K562 (cell line): ENCODE measurements around the gene FXYD3. TPM values are rescaled to one million over a fixed set of nuclear protein-coding genes. Genes with fewer than 3 reads are reported as not detected.

ENCODE experiments used
- ARNT ChIP-seq, 2 experiments: fragments of 450-650 bp; IDR thresholded peaks; 2 replicates each; pipeline ENCODE4 v1.6.1; 2016; ENCODE audit warnings: mild to moderate bottlenecking in 1 of 2
- FOXK1 ChIP-seq: sonication (generic); formaldehyde crosslinking; IDR thresholded peaks from 2 replicates; pipeline ENCODE4 v1.8.0; 2022; ENCODE audit warnings: missing genetic modification reagents, mild to moderate bottlenecking, borderline replicate concordance
- NR2C1 ChIP-seq, 2 experiments: fragments of 450-650 bp; IDR thresholded peaks; 2 replicates each; pipeline ENCODE4 v1.6.1; 2017; ENCODE audit warnings: mild to moderate bottlenecking in 2 of 2, antibody characterized with exemption in 1 of 2, inconsistent platforms in 1 of 2, missing compliant biosample characterization in 1 of 2, missing genetic modification characterization in 1 of 2
- ZNF232 ChIP-seq: sonication (generic); formaldehyde crosslinking; IDR thresholded peaks from 2 replicates; pipeline ENCODE4 v1.8.0; 2022; ENCODE audit warnings: mild to moderate bottlenecking, missing genetic modification reagents
- ZNF24 ChIP-seq: fragments of 450-650 bp; IDR thresholded peaks from 2 replicates; pipeline ENCODE4 v1.6.1; 2016
- ZNF77 ChIP-seq: fragments of 250-450 bp; sonication (Bioruptor Pico); IDR thresholded peaks from 2 replicates; pipeline ENCODE4 v1.5.0; 2020
- polyA plus RNA-seq, 8 experiments: library from polyadenylated mRNA; depleted of rRNA in 4 of 8; stranded (reverse) in 5 of 8; unstranded in 3 of 8; fragments of >200 nt; fragmentation: Nextera tagmentation in 2 of 8; fragmentation: Illumina TruSeq in 1 of 8; extraction: Ambion mirVana in 2 of 8; extraction: Trizol in 1 of 8; gene quantifications; 2 replicates each; pipeline versions ENCODE4 v1.2.1 to v1.2.3, GENCODE V29; 2011 to 2014; ENCODE audit warnings: inconsistent platforms in 1 of 8, missing spikeins in 1 of 8
- total RNA-seq, 7 experiments: library from RNA; depleted of rRNA in 6 of 7; stranded (reverse); fragments of >200 nt in 6 of 7; fragmentation: Illumina TruSeq in 2 of 7; extraction: Trizol in 2 of 7; gene quantifications; 2 replicates each; pipeline versions ENCODE4 v1.2.1 to v1.2.3, GENCODE V29; 2011 to 2021; ENCODE audit warnings: low replicate concordance in 1 of 7
- TF ChIP-seq, protein P1 (sequence below): sonication (generic); formaldehyde crosslinking; IDR thresholded peaks from 2 replicates; pipeline ENCODE4 v1.8.0; 2023; ENCODE audit warnings: missing genetic modification reagents, mild to moderate bottlenecking, borderline replicate concordance
- TF ChIP-seq, protein P2 (sequence below): fragments of 250-450 bp; sonication (Bioruptor Pico); IDR thresholded peaks from 2 replicates; pipeline ENCODE4 v1.4.0; 2020; ENCODE audit warnings: mild to moderate bottlenecking
- TF ChIP-seq, protein P3 (sequence below), 2 experiments: IDR thresholded peaks; 2 replicates each; pipeline ENCODE4 v1.6.1; 2011; ENCODE audit warnings: borderline replicate concordance in 1 of 2, control low read depth in 1 of 2, low read depth in 1 of 2, low read length in 1 of 2, mild to moderate bottlenecking in 1 of 2, mixed read lengths in 1 of 2, moderate library complexity in 1 of 2; ENCODE audit not compliant: insufficient read depth in 1 of 2, insufficient read length in 1 of 2, poor library complexity in 1 of 2, severe bottlenecking in 1 of 2; ENCODE audit errors: extremely low read depth in 1 of 2
- TF ChIP-seq, protein P4 (sequence below), 2 experiments: IDR thresholded peaks in 1 of 2; conservative IDR thresholded peaks in 1 of 2; 2 replicates each; pipeline ENCODE4 v1.6.1; 2016; ENCODE audit warnings: low read depth in 2 of 2, mild to moderate bottlenecking in 1 of 2, missing compliant biosample characterization in 1 of 2, missing genetic modification characterization in 1 of 2, moderate library complexity in 1 of 2
- TF ChIP-seq, protein P5 (sequence below): sonication (generic); formaldehyde crosslinking; IDR thresholded peaks from 2 replicates; pipeline ENCODE4 v1.8.0; 2022; ENCODE audit warnings: missing genetic modification reagents, mild to moderate bottlenecking, borderline replicate concordance

The FXYD3 gene
- total and polyA plus RNA-seq, 9 of the 15 experiments (the other 6 are each of a cell fraction or from before 2014, with no cell fraction given), result 0.24 TPM; not detected in 8

DNA sequence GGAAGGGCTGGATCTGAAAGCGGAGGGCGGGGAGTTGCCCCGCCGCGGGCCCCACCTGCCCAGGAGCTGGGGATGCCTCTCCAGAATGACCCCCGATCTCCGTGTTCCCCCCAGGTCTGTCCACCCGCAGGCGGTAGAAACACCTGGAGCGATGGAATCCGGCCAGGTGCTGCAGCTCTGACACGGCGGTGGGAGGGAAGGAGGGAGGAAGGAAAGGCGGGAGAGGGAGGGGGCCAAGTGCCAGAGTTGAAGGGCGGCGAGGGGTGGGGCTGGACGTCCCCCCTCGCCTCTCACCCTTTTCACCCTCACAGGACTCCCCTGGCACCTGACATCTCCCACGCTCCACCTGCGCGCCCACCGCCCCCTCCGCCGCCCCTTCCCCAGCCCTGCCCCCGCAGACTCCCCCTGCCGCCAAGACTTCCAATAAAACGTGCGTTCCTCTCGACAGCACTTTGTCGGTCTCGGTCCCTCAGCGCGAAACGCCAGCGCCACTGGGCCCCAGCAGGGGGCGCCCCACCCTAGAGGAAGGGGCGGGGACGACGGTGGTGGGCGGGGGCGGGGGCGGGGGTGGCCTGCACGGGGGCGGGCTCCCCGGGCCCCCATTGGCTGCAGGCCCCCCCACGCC, 27.1 kb downstream of the FXYD3 start (continued):
- TF ChIP-seq, protein P1, sequence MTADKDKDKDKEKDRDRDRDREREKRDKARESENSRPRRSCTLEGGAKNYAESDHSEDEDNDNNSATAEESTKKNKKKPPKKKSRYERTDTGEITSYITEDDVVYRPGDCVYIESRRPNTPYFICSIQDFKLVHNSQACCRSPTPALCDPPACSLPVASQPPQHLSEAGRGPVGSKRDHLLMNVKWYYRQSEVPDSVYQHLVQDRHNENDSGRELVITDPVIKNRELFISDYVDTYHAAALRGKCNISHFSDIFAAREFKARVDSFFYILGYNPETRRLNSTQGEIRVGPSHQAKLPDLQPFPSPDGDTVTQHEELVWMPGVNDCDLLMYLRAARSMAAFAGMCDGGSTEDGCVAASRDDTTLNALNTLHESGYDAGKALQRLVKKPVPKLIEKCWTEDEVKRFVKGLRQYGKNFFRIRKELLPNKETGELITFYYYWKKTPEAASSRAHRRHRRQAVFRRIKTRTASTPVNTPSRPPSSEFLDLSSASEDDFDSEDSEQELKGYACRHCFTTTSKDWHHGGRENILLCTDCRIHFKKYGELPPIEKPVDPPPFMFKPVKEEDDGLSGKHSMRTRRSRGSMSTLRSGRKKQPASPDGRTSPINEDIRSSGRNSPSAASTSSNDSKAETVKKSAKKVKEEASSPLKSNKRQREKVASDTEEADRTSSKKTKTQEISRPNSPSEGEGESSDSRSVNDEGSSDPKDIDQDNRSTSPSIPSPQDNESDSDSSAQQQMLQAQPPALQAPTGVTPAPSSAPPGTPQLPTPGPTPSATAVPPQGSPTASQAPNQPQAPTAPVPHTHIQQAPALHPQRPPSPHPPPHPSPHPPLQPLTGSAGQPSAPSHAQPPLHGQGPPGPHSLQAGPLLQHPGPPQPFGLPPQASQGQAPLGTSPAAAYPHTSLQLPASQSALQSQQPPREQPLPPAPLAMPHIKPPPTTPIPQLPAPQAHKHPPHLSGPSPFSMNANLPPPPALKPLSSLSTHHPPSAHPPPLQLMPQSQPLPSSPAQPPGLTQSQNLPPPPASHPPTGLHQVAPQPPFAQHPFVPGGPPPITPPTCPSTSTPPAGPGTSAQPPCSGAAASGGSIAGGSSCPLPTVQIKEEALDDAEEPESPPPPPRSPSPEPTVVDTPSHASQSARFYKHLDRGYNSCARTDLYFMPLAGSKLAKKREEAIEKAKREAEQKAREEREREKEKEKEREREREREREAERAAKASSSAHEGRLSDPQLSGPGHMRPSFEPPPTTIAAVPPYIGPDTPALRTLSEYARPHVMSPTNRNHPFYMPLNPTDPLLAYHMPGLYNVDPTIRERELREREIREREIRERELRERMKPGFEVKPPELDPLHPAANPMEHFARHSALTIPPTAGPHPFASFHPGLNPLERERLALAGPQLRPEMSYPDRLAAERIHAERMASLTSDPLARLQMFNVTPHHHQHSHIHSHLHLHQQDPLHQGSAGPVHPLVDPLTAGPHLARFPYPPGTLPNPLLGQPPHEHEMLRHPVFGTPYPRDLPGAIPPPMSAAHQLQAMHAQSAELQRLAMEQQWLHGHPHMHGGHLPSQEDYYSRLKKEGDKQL (CRISPR knock-in tag), result no peak
- TF ChIP-seq, protein P2, sequence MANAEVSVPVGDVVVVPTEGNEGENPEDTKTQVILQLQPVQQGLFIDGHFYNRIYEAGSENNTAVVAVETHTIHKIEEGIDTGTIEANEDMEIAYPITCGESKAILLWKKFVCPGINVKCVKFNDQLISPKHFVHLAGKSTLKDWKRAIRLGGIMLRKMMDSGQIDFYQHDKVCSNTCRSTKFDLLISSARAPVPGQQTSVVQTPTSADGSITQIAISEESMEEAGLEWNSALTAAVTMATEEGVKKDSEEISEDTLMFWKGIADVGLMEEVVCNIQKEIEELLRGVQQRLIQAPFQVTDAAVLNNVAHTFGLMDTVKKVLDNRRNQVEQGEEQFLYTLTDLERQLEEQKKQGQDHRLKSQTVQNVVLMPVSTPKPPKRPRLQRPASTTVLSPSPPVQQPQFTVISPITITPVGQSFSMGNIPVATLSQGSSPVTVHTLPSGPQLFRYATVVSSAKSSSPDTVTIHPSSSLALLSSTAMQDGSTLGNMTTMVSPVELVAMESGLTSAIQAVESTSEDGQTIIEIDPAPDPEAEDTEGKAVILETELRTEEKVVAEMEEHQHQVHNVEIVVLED (CRISPR knock-in tag), result no peak
- TF ChIP-seq, protein P3, sequence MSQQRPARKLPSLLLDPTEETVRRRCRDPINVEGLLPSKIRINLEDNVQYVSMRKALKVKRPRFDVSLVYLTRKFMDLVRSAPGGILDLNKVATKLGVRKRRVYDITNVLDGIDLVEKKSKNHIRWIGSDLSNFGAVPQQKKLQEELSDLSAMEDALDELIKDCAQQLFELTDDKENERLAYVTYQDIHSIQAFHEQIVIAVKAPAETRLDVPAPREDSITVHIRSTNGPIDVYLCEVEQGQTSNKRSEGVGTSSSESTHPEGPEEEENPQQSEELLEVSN (IDR thresholded peaks at IDR 0.05; ENCODE audit: borderline replicate concordance in 1 of 2, extremely low read depth in 1 of 2, insufficient read depth in 1 of 2, insufficient read length in 1 of 2, low read depth in 1 of 2, low read length in 1 of 2, poor library complexity in 1 of 2, severe bottlenecking in 1 of 2), result peak in 1 of 2 experiments; percentile 67
- no peak for TF ChIP-seq ZNF24
- TF ChIP-seq NR2C1 (IDR thresholded peaks at IDR 0.05), result no peak
- no peak for TF ChIP-seq NR2C1 (tag; IDR thresholded peaks at IDR 0.05)
- no peak for TF ChIP-seq ARNT (IDR thresholded peaks at IDR 0.05)
- no peak for TF ChIP-seq FOXK1
- no peak for TF ChIP-seq ZNF232 (CRISPR knock-in tag)
- TF ChIP-seq, protein P4, sequence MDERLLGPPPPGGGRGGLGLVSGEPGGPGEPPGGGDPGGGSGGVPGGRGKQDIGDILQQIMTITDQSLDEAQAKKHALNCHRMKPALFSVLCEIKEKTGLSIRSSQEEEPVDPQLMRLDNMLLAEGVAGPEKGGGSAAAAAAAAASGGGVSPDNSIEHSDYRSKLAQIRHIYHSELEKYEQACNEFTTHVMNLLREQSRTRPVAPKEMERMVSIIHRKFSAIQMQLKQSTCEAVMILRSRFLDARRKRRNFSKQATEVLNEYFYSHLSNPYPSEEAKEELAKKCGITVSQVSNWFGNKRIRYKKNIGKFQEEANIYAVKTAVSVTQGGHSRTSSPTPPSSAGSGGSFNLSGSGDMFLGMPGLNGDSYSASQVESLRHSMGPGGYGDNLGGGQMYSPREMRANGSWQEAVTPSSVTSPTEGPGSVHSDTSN (CRISPR knock-in tag; IDR thresholded peaks at IDR 0.05; ENCODE audit: low read depth), result no peak
- TF ChIP-seq, protein P4 (tag; conservative IDR thresholded peaks at IDR 0.05; ENCODE audit: low read depth), result no peak
- no peak for TF ChIP-seq ZNF77 (CRISPR knock-in tag)
- TF ChIP-seq, protein P5, sequence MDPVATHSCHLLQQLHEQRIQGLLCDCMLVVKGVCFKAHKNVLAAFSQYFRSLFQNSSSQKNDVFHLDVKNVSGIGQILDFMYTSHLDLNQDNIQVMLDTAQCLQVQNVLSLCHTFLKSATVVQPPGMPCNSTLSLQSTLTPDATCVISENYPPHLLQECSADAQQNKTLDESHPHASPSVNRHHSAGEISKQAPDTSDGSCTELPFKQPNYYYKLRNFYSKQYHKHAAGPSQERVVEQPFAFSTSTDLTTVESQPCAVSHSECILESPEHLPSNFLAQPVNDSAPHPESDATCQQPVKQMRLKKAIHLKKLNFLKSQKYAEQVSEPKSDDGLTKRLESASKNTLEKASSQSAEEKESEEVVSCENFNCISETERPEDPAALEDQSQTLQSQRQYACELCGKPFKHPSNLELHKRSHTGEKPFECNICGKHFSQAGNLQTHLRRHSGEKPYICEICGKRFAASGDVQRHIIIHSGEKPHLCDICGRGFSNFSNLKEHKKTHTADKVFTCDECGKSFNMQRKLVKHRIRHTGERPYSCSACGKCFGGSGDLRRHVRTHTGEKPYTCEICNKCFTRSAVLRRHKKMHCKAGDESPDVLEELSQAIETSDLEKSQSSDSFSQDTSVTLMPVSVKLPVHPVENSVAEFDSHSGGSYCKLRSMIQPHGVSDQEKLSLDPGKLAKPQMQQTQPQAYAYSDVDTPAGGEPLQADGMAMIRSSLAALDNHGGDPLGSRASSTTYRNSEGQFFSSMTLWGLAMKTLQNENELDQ (CRISPR knock-in tag), result no peak
